ENCODE results near the gene PRR5.

DNA sequence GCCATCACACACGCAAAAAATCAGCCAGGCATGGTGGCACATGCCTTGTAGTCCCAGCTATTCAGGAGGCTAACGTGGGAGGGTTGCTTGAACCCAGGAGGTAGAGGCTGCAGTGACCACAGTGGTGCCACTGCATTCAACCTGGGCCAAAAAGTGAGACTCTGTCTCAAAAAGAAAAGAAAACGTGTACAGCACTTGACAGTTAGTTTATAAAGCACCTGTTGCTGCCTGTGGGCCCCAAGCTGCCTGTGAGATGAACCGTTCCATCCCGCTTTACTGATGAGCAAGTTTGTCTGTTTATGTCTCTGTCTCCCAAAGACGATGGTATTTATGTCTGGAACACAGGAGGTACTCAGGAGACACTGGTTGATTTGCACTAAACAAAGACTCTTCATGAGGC, 1.5 kb upstream of the PRR5 start:
- TF ChIP-seq, protein P1, sequence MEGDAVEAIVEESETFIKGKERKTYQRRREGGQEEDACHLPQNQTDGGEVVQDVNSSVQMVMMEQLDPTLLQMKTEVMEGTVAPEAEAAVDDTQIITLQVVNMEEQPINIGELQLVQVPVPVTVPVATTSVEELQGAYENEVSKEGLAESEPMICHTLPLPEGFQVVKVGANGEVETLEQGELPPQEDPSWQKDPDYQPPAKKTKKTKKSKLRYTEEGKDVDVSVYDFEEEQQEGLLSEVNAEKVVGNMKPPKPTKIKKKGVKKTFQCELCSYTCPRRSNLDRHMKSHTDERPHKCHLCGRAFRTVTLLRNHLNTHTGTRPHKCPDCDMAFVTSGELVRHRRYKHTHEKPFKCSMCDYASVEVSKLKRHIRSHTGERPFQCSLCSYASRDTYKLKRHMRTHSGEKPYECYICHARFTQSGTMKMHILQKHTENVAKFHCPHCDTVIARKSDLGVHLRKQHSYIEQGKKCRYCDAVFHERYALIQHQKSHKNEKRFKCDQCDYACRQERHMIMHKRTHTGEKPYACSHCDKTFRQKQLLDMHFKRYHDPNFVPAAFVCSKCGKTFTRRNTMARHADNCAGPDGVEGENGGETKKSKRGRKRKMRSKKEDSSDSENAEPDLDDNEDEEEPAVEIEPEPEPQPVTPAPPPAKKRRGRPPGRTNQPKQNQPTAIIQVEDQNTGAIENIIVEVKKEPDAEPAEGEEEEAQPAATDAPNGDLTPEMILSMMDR (conservative IDR thresholded peaks at IDR 0.05 in 1 of 2, IDR thresholded peaks at IDR 0.05 in 1 of 2; ENCODE audit: low read depth in 1 of 2, low read length in 2 of 2): no peak
- no peak for TF ChIP-seq EZH2 (IDR thresholded peaks at IDR 0.05; ENCODE audit: low read length, missing control alignments)
